ENCODE data around the gene IGFL4. TPM values are rescaled to one million over a fixed set of nuclear protein-coding genes. Genes with fewer than 3 reads are reported as not detected.

The IGFL4 gene
- total RNA-seq, 4 donors from 2014 or later = not detected

DNA sequence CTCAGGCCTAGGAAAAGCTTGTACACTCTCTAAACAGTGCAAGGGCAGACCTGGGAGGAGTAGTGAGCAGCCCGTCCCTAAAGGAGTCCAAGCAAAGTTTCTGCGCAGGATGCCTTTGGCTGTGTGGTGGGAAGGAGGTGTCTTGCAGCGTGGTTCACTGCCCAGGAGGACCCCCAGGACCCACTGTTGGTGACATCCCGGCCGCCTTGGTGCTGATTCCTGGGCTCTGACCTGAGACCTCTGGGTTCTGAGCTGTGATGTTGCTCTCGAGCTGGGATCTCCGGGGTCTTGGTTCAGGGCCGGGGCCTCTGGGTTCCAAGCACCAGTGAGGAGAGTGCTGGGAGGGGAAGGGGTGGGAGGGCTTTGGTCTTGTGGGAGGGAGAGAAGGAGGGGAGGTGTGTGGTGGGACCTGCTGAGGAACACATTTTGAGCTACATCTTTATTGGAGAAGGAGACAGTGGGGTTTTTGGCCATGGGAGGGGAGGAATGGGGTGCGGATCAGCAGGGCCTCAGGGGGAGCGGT lies 22.0 kb downstream of the IGFL4 start:
- TF ChIP-seq, protein P1, sequence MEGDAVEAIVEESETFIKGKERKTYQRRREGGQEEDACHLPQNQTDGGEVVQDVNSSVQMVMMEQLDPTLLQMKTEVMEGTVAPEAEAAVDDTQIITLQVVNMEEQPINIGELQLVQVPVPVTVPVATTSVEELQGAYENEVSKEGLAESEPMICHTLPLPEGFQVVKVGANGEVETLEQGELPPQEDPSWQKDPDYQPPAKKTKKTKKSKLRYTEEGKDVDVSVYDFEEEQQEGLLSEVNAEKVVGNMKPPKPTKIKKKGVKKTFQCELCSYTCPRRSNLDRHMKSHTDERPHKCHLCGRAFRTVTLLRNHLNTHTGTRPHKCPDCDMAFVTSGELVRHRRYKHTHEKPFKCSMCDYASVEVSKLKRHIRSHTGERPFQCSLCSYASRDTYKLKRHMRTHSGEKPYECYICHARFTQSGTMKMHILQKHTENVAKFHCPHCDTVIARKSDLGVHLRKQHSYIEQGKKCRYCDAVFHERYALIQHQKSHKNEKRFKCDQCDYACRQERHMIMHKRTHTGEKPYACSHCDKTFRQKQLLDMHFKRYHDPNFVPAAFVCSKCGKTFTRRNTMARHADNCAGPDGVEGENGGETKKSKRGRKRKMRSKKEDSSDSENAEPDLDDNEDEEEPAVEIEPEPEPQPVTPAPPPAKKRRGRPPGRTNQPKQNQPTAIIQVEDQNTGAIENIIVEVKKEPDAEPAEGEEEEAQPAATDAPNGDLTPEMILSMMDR (IDR thresholded peaks at IDR 0.05; ENCODE audit: low read depth) = no peak

DNA sequence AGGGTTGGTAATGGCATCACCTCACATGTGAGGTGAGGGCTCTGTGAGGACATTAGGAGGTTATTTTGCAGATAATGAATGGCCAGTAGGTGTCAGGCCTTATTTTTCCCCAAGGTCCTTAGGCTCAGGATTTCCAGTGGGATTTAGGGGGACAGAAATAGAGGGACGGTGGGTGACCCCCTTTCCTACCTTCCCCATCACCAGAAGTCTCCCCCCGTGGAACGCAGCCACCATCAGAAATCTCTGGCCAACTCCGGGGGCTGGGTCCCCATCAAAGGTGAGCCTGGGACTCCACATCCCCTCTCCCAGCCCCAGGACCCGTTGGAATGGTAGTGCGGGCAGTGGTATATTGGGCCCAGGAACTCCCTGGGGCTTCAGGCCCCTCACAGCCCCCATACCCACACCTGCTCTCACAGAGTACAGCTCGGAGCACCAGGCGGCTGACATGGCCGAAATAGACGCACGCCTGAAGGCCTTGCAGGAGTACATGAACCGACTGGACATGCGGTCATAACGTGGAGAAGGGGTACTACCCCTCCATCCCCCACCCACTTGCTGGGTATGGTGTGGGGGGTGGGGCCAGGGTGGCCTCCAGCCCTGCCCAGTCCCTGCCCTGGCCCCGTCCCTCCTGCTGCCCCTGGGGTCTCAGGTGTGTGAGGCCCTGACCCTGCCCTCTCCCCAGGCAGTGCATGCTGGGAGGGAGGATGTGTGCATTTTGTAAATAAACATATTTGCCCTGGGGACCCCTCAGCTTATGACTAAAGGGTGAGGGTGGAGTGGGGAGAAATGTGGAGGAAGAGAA lies 22.7 kb downstream of the IGFL4 start:
- TF ChIP-seq, protein P1 (IDR thresholded peaks at IDR 0.05; ENCODE audit: low read depth) = no peak

DNA sequence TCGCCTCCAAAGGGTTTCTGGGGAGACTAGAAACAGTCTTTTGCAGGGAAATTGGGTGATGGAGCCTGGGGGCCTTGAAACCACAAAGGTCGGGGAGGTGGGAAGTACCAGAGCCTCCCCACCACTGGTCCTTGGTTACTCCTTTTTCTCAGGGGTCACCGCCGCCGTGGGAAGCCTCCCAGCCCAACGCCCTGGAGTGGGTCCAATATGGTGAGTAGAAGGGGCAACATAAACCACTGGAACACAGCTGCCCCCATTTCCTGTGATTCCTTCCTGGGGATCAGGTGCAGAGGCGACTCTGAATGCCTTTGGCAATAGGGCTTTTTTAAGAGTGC lies 23.7 kb downstream of the IGFL4 start:
- TF ChIP-seq, protein P1 (IDR thresholded peaks at IDR 0.05; ENCODE audit: low read depth) = no peak

DNA sequence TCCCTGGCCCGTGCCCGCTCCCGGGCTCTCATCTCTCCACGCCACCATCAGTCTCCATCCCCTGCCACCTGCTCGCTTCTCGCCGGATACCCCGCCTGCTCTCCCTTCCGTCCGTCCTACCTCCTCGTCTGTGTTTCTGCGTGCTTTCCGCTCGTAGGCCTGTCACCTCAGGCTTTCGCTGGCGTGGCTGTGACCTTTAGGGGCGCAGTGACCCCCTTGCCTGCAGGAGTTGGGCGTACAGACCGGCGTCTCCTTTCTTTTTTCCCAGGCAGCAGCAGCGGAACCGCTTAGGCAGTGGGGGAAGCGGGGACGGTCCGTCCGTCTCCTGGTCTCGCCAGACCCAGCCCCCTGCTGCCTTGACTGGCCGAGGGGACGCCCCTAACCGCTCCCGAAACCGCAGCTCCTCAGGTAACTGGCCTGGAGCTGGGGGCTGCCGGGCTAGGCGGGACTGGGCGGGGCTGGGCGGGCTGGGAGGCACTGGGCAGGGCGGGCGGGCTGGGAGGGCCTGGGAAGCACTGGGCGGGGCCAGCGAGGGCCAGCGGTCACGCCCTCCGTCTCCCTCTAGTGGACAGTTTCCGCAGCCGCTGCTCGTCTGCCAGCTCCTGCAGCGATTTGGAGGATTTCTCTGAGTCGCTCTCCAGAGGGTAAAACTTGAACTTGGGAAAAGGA lies 24.2 kb downstream of the IGFL4 start:
- TF ChIP-seq, protein P1 (IDR thresholded peaks at IDR 0.05; ENCODE audit: low read depth) = no peak

DNA sequence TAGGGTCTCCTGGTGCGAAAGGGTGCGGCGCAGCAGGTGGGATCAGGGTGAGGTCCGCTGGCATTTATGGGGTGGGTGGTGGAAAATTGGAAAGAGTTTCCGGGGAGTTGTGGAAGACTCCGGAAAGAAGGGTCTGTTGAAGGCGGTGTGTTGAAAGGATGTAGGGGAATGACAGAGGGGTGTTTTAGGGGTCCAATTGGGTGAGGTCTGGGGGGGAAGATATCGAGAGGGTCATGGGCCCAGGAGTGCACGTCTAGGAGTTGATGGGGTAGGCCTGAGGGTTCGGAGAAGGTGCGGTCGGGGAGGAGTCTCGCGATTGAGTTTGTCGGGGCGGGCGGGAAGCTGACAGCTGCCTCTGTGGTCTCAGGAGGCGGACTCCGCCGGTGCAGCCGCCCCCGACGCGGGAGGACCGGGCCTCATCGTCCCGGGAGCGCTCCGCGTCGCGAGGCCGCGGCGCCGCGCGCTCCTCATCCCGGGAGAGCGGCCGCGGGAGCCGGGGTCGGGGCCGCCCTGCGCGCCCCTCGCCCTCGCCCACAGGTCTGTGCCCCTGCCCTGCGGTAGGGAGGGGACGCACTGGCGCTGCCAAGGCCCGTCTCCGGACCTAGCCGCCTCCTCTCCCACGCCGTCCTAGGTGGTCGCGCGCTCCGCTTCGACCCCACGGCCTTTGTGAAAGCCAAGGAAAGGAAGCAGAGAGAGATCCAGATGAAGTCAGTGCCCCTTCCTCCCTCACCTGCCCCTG lies 24.9 kb downstream of the IGFL4 start:
- TF ChIP-seq, protein P1 (IDR thresholded peaks at IDR 0.05; ENCODE audit: low read depth) = no peak

DNA sequence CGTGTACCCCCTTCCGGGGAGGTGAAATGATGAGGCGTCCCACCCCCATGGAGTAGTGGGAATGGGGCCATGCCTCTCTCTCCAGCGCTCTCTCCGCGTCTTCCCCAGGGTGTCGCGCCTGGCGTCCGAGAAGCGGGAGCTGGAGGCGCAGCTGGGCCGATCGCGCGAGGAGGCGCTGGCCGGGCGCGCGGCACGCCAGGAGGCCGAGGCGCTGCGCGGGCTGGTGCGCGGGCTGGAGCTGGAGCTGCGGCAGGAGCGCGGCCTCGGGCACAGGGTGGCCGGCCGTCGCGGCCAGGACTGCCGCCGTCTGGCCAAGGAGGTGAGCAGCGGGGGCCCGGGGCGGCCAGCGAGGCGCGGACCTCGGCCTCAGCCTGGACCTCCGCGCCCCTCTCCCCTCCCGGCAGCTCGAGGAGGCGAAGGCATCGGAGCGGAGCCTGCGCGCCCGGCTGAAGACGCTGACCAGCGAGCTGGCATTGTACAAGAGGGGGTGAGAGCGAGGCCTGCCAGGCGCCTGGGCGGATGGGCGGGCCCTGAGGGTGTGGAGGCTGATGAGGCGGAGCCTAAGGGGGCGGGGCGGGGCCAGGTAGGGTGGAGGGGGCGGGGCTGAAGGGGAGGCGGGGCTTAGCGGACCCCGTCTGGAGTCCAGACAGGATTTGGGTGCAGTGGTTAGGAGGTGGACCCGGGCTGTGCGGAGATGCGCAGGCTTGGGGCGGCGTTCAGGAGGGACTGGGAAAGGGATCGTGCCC lies 25.7 kb downstream of the IGFL4 start:
- TF ChIP-seq, protein P1 (IDR thresholded peaks at IDR 0.05; ENCODE audit: low read depth) = no peak

All from subcutaneous adipose tissue (tissue), 4 donors.